ENCODE results near the gene TCF4. TPM values are rescaled to one million over a fixed set of nuclear protein-coding genes. Genes with fewer than 3 reads are reported as not detected.

Gene TCF4
- total RNA-seq, 1 donor from 2014 or later, result 344 TPM

- DNase-seq (ENCODE audit: extremely low read depth, low read depth, low spot score), result no peak
Observed at GRCh38 chr18:55361492-55362250, 226.3 kb downstream of the TCF4 start.

- no peak for DNase-seq (ENCODE audit: extremely low read depth, low read depth, low spot score)
Observed at GRCh38 chr18:55360061-55360460, 227.9 kb downstream of the TCF4 start.

GRCh38 chr18:55356815-55357214 is 231.2 kb downstream of the TCF4 start:
- DNase-seq (ENCODE audit: extremely low read depth, low read depth, low spot score), result no peak

GRCh38 chr18:55355223-55355622 is 232.8 kb downstream of the TCF4 start:
- no peak for DNase-seq (ENCODE audit: extremely low read depth, low read depth, low spot score)

- DNase-seq (ENCODE audit: extremely low read depth, low read depth, low spot score), result no peak
Observed at GRCh38 chr18:55354795-55355194, 233.2 kb downstream of the TCF4 start.

GRCh38 chr18:55353806-55354205 is 234.2 kb downstream of the TCF4 start:
- no peak for DNase-seq (ENCODE audit: extremely low read depth, low read depth, low spot score)

- no peak for DNase-seq (ENCODE audit: extremely low read depth, low read depth, low spot score)
Observed at GRCh38 chr18:55353391-55353790, 234.6 kb downstream of the TCF4 start.

- no peak for DNase-seq (ENCODE audit: extremely low read depth, low read depth, low spot score)
Observed at GRCh38 chr18:55351980-55352714, 235.8 kb downstream of the TCF4 start.

GRCh38 chr18:55351241-55351691 is 236.7 kb downstream of the TCF4 start:
- no peak for DNase-seq (ENCODE audit: extremely low read depth, low read depth, low spot score)

GRCh38 chr18:55349685-55350084 is 238.3 kb downstream of the TCF4 start:
- no peak for DNase-seq (ENCODE audit: extremely low read depth, low read depth, low spot score)

- no peak for DNase-seq (ENCODE audit: extremely low read depth, low read depth, low spot score)
Observed at GRCh38 chr18:55346961-55347740, 240.8 kb downstream of the TCF4 start.

GRCh38 chr18:55346387-55346786 is 241.6 kb downstream of the TCF4 start:
- DNase-seq (ENCODE audit: extremely low read depth, low read depth, low spot score), result no peak

- DNase-seq (ENCODE audit: extremely low read depth, low read depth, low spot score), result no peak
Observed at GRCh38 chr18:55345103-55345950, 242.7 kb downstream of the TCF4 start.

- DNase-seq (ENCODE audit: extremely low read depth, low read depth, low spot score), result no peak
Observed at GRCh38 chr18:55343396-55344073, 244.5 kb downstream of the TCF4 start.

GRCh38 chr18:55340998-55341397 is 247.0 kb downstream of the TCF4 start:
- DNase-seq (ENCODE audit: extremely low read depth, low read depth, low spot score), result no peak

- no peak for DNase-seq (ENCODE audit: extremely low read depth, low read depth, low spot score)
Observed at GRCh38 chr18:55339990-55340389, 248.0 kb downstream of the TCF4 start.

- DNase-seq (ENCODE audit: extremely low read depth, low read depth, low spot score), result peak; percentile 77
Observed at GRCh38 chr18:55338978-55339650, 248.9 kb downstream of the TCF4 start.

GRCh38 chr18:55337908-55338521 is 250.0 kb downstream of the TCF4 start:
- DNase-seq (ENCODE audit: extremely low read depth, low read depth, low spot score), result no peak

GRCh38 chr18:55337138-55337537 is 250.9 kb downstream of the TCF4 start:
- no peak for DNase-seq (ENCODE audit: extremely low read depth, low read depth, low spot score)

Measured in glomerular endothelial cell (primary cell).